SK-N-MC (cell line): ENCODE results near the gene CEP192.

ENCODE experiments used
- DNase-seq: peaks from one replicate; pipeline ENCODE4 v3.0.0-alpha.2; 2011; ENCODE audit warnings: low read depth, low spot score
- H3K27ac ChIP-seq: fragments of 200-600 bp; sonication (generic); 2 replicates; pipeline ENCODE4 v1.5.1; 2016; ENCODE audit warnings: mixed run types
- H3K36me3 ChIP-seq: fragments of 200-600 bp; sonication (generic); 2 replicates; pipeline ENCODE4 v1.6.1; 2017; ENCODE audit warnings: antibody characterized with exemption, low read length, mixed read lengths; ENCODE audit not compliant: insufficient read depth
- H3K4me3 ChIP-seq: fragments of 200-600 bp; sonication (generic); 2 replicates; pipeline ENCODE4 v1.5.1; 2016
- H3K9ac ChIP-seq: fragments of 200-600 bp; sonication (generic); 2 replicates; pipeline ENCODE4 v1.8.0; 2017; ENCODE audit warnings: mixed run types, mixed read lengths; ENCODE audit not compliant: insufficient read length
- H3K9me3 ChIP-seq: fragments of 200-600 bp; sonication (generic); 2 replicates; pipeline ENCODE4 v1.6.1; 2017; ENCODE audit warnings: low read depth, mild to moderate bottlenecking, antibody characterized with exemption, low read length, moderate library complexity, mixed read lengths
- EZH2 ChIP-seq: fragments of 200-600 bp; sonication (generic); IDR thresholded peaks from one replicate; pipeline ENCODE4 v1.6.1; 2017; ENCODE audit warnings: antibody characterized with exemption
- FOXP2 ChIP-seq: optimal IDR thresholded peaks from 2 replicates; pipeline ENCODE3; 2011; ENCODE audit warnings: mild to moderate bottlenecking, moderate library complexity; ENCODE audit not compliant: insufficient read depth; ENCODE audit errors: extremely low read length, control extremely low read depth
- POLR2AphosphoS5 ChIP-seq: IDR thresholded peaks from 2 replicates; pipeline ENCODE4 v1.6.1; 2012; ENCODE audit warnings: mild to moderate bottlenecking, low read depth, low read length, borderline replicate concordance

CEP192 gene

GRCh38 chr18:13147130-13147529, 156.0 kb downstream of the CEP192 start:
- H3K9ac ChIP-seq, result no peak overlapping the region
- no peaks in the 10 kb centered on the region for H3K36me3 ChIP-seq
- H3K9me3 ChIP-seq, result no peaks in the 10 kb centered on the region
- H3K27ac ChIP-seq, result no peak overlapping the region
- TF ChIP-seq FOXP2 (no peak), EZH2 (no peak), POLR2AphosphoS5 (no peak)
- no peak overlapping the region for H3K4me3 ChIP-seq
- no peak for DNase-seq

GRCh38 chr18:13151656-13152055, 160.5 kb downstream of the CEP192 start:
- no peak for TF ChIP-seq EZH2
- TF ChIP-seq POLR2AphosphoS5, result no peak
- no peak for TF ChIP-seq FOXP2
- Histone ChIP-seq H3K36me3 (no peaks in the 10 kb centered on the region), H3K4me3 (no peak overlapping the region), H3K9me3 (no peaks in the 10 kb centered on the region), H3K9ac (no peak overlapping the region), H3K27ac (no peak overlapping the region)
- DNase-seq, result no peak

- H3K9me3 ChIP-seq, result no peaks in the 10 kb centered on the region
- H3K27ac ChIP-seq, result no peak overlapping the region
- DNase-seq, result no peak
- no peaks in the 10 kb centered on the region for H3K36me3 ChIP-seq
- no peak overlapping the region for H3K4me3 ChIP-seq
- no peak overlapping the region for H3K9ac ChIP-seq
- TF ChIP-seq POLR2AphosphoS5 (no peak), FOXP2 (no peak), EZH2 (no peak)
These were observed 167.3 kb downstream of the CEP192 start for GRCh38 chr18:13158428-13158827.

- TF ChIP-seq FOXP2, result no peak
- TF ChIP-seq POLR2AphosphoS5, result no peak
- no peak for TF ChIP-seq EZH2
- H3K9me3 ChIP-seq, result no peaks in the 10 kb centered on the region
- peak; percentile 39 for DNase-seq
These were observed 168.4 kb downstream of the CEP192 start for GRCh38 chr18:13159579-13159978.

GRCh38 chr18:13161276-13161899, 170.2 kb downstream of the CEP192 start:
- TF ChIP-seq FOXP2 (no peak), POLR2AphosphoS5 (no peak), EZH2 (no peak)
- DNase-seq, result no peak
- Histone ChIP-seq H3K9ac (no peak overlapping the region), H3K27ac (no peak overlapping the region), H3K36me3 (no peaks in the 10 kb centered on the region), H3K4me3 (no peak overlapping the region), H3K9me3 (no peaks in the 10 kb centered on the region)

More at GRCh38 chr18:13159579-13159978, 168.4 kb downstream of the CEP192 start:
- no peak overlapping the region for H3K9ac ChIP-seq
- no peak overlapping the region for H3K27ac ChIP-seq
- H3K36me3 ChIP-seq, result no peaks in the 10 kb centered on the region
- H3K4me3 ChIP-seq, result no peak overlapping the region

- no peak overlapping the region for H3K27ac ChIP-seq
These were observed 172.2 kb downstream of the CEP192 start for GRCh38 chr18:13163167-13163927.

GRCh38 chr18:13164406-13164805, 173.2 kb downstream of the CEP192 start:
- Histone ChIP-seq H3K9me3 (no peaks in the 10 kb centered on the region), H3K4me3 (no peak overlapping the region), H3K9ac (no peak overlapping the region), H3K27ac (no peak overlapping the region), H3K36me3 (no peaks in the 10 kb centered on the region)
- DNase-seq, result no peak
- TF ChIP-seq EZH2, result no peak
- no peak for TF ChIP-seq POLR2AphosphoS5
- TF ChIP-seq FOXP2, result no peak

More at GRCh38 chr18:13163167-13163927, 172.2 kb downstream of the CEP192 start:
- no peaks in the 10 kb centered on the region for H3K9me3 ChIP-seq
- no peaks in the 10 kb centered on the region for H3K36me3 ChIP-seq
- no peak for TF ChIP-seq FOXP2
- TF ChIP-seq EZH2, result no peak
- no peak for TF ChIP-seq POLR2AphosphoS5
- H3K4me3 ChIP-seq, result no peak overlapping the region
- H3K9ac ChIP-seq, result no peak overlapping the region
- DNase-seq, result no peak

- no peak for TF ChIP-seq EZH2
- no peak for TF ChIP-seq POLR2AphosphoS5
- TF ChIP-seq FOXP2, result no peak
- Histone ChIP-seq H3K4me3 (no peak overlapping the region), H3K27ac (no peak overlapping the region), H3K9me3 (no peaks in the 10 kb centered on the region), H3K9ac (no peak overlapping the region), H3K36me3 (no peaks in the 10 kb centered on the region)
- no peak for DNase-seq
These were observed 174.7 kb downstream of the CEP192 start for GRCh38 chr18:13165636-13166423.
